GM18861 (cell line): ENCODE results near the gene ITPR2.
"Not testable (repeated sequence)": the region's sequence is repeated elsewhere in the genome, so short reads cannot be mapped to it uniquely, and the experiment has no call there.

Source experiments
- ATAC-seq: cut with Tn5 transposase; IDR thresholded peaks from one replicate; pipeline ENCODE4 v1.9.1; 2021; ENCODE audit not compliant: unreplicated experiment

ITPR2 gene

GRCh38 chr12:26633591-26634210 is 199.3 kb downstream of the ITPR2 start:
- ATAC-seq, result no peak

- ATAC-seq, result no peak
Measured at GRCh38 chr12:26632756-26633155, 200.2 kb downstream of the ITPR2 start.

DNA sequence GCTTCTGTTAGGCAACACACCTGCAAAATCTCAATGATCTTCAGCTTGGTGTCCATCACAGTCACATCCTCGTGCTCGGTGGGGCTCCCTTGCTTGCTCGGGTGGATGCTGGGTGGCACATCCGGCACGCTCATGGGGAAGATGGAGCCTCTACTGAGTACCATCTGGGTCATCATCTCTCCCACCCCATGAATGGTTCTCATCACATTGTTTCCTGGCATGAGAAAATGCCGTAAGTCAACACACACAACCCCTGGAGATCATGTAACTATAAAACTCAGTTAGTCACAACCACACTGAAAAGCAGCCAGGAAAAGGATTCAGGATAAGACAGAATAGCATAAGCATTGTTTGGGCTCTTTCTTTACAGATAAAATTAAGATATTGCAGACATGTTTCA is 201.1 kb downstream of the ITPR2 start:
- ATAC-seq, result no peak

DNA sequence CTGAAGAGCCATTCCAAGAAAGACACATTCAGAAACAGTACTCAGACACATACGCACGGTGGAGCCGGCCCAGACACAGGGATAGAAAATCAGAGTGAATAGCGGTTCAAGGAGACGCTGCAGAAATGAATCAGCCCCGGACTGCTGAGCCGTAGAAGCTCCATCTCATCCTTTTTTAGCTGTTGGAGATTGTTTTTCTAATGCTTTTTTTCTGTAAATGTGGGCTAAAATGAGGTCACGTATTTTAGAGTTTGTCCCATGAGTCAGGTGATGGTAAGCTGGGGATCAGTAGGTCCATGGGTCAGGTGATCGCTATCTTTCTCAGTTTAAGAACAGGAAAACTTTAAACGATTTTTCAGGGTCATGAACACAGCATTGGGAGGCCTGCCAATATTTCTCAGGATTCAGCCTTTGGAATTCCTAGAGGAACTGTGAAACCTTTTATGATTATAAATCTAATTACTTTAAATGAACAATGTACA is 202.4 kb downstream of the ITPR2 start:
- no peak for ATAC-seq

DNA sequence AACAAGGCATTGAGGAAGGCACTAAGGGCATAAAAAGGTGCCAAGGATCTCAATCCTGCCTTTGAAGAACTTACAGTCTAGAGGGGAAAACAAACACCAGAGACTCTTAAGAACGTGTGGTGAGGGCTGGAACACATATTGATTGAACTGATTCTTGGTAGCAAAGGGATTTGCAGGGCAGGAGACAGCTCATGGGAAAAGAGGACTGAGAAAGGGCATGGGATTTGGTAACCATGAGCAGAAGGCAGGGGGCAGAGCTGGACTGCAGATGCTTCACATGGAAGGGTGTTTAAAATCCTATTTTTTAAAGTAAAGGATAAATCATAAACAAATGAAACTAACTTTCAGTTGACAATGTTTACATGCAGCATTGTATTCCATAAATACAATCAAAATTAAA is 203.1 kb downstream of the ITPR2 start:
- ATAC-seq, result no peak

GRCh38 chr12:26628234-26628633 is 204.8 kb downstream of the ITPR2 start:
- ATAC-seq, result no peak

- no peak for ATAC-seq
Measured at GRCh38 chr12:26627335-26627734, 205.7 kb downstream of the ITPR2 start.

DNA sequence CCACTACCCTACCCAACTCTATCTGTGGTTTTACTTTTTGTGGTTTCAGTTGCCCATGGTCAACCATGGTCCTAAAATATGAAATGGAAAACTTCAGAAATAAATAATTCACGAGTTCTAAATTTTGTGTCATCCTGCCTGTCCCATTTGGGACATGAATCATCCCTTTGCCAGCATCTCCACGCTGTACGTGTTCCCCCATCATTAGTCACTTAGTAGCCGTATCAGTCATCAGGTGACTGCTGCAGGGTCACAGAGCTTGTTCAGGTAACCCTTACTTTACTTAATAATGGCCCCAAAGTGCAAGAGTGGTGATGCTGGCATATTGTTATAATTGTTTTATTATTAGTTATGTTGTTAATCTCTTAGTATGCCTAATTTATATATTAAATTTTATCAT is 209.9 kb downstream of the ITPR2 start:
- no peak for ATAC-seq

DNA sequence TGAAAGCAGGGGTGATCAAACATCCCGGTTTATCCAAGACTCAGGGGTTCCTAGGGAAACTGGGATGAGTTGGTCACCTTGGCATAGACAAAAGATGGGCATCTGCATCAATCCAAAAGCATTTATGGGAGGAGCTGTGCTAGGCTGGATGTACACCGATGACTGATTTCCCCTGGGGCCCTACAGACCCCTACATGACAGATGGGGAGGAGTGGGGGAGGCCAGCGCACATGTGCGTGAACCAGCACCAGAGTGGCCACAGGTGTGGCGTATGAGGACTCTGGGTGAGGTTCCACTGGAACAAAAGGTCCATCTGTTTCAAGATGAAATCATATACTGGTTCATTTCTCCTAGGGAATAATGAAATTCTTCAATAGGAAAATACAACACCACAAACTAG is 210.4 kb downstream of the ITPR2 start:
- ATAC-seq, result no peak

GRCh38 chr12:26621932-26622331 is 211.1 kb downstream of the ITPR2 start:
- no peak for ATAC-seq

DNA sequence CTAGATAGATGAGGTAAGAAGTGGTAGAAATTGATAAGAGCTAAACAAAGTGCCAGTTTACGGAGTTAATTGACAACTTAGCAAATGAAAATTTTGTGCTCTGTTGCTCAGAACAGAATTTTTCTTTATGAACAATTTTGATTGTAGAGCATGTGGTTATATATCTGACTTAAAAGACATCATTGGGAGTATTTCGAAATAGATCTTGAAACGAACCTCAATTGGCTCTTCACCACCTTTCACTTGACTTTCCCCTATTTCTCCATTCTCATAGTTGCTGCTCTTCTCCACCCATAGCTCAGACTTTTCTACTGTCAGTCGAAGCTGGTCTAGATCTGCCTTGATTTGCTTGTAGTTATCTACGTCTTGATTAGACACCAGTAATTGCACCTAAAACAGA is 212.1 kb downstream of the ITPR2 start:
- ATAC-seq, result no peak

GRCh38 chr12:26617513-26617912 is 215.5 kb downstream of the ITPR2 start:
- no peak for ATAC-seq

GRCh38 chr12:26614011-26614616 is 218.9 kb downstream of the ITPR2 start:
- ATAC-seq, result no peak

DNA sequence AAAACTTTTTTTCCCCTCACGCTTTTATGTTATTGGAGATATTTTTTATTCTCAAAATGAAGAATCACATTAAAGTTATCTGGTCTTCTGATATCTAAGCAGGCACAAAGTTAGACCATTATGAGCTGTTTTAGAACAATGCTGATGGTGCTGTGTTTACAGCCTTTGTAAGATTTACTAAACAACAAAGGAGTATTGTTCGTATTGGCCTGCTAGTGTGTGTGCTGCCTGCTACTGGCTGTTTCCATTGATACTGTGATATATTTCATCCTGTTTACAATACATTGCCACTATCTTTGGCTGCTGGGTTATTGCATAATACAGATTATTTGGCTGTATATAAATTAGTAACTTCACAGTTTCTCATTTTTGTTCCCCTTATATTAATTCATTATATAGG is 220.8 kb downstream of the ITPR2 start:
- ATAC-seq, result no peak

GRCh38 chr12:26611598-26611997 is 221.4 kb downstream of the ITPR2 start:
- ATAC-seq, result no peak

GRCh38 chr12:26610774-26611173 is 222.2 kb downstream of the ITPR2 start:
- ATAC-seq, result no peak

DNA sequence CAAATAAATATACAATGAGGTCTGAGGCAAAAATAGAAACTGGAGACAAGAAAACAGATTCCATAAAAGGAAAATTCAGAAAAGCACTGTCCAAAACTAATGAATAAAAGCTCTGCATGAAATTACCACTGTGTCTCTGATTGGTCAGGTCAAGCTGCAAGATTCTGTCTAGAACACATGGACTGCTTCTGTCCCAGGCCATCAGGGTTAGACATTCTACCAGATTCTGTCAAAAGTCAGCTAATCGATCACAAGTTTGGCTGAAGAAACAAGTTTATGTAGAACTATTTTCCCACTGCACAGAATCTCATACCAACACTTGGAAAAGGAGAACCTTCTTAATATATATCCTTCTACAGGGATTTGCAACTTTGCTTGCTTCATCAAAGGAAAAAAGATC is 223.0 kb downstream of the ITPR2 start:
- no peak for ATAC-seq

- no peak for ATAC-seq
Measured at GRCh38 chr12:26608706-26609105, 224.3 kb downstream of the ITPR2 start.

DNA sequence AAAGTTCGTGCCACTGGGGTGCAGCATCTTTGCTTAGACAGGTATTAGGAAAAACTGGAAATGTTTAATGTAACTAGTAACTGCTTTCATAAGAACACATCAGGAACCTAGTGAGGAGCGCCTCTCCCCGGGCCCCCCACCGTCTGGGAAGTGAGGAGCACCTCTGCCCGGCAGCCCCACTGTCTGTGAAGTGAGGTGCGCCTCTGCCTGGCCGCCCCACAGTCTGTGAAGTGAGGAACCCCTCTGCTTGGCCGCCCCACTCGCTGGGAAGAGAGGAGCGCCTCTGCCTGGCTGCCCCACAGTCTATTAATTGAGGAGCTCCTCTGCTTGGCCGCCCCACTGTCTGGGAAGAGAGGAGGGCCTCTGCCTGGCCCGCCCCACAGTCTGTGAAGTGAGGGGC is 224.7 kb downstream of the ITPR2 start:
- no peak for ATAC-seq

DNA sequence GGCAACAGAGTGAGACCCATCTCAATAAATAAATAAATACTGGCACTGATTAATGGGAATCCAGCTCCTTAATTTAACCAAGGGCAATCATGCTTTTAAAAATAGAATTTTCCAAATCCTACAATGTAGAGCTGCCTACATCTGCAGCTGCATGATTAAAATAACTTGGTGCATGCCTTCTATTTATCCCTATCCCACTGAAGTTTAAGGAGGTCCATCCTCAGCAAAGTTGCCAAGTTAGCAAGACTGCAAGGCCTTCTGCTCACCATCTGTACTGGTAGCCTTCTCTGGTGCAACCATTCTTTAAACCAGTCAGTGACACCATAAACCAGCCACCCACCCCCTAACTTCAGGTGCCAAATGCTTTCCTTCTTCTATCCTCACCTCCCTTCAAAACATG is 226.1 kb downstream of the ITPR2 start:
- no peak for ATAC-seq

GRCh38 chr12:26604813-26605212 is 228.2 kb downstream of the ITPR2 start:
- not testable (repeated sequence) for ATAC-seq

- ATAC-seq, result no peak
Measured at GRCh38 chr12:26599096-26599695, 233.8 kb downstream of the ITPR2 start.

- ATAC-seq, result no peak
Measured at GRCh38 chr12:26595806-26596205, 237.2 kb downstream of the ITPR2 start.
